ENCODE measurements around the gene OSBPL5.

DNA sequence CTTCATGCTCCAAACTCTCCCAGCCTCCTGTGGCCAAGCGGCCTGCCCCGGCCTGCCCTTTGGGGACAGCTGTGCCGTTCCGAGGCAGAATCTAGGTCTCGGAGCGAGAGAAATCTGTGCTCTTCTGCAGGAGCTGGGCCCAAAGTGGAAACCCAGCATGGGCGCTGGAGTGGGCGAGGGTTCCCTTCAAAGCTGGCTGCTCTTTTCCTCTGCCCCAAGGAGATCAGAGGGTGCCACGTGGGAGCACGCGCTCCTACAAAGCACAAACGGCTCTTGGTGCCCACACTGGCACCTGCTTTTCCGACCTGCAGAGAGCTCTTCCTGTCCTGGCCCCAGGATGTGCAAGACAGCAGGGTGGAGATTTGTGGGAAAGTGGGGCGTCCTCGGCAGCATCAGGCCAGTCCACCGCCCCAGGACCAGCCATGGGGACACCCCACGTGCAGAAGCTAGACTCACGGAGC is 6.9 kb downstream of the OSBPL5 start:
- TF ChIP-seq, protein P1, sequence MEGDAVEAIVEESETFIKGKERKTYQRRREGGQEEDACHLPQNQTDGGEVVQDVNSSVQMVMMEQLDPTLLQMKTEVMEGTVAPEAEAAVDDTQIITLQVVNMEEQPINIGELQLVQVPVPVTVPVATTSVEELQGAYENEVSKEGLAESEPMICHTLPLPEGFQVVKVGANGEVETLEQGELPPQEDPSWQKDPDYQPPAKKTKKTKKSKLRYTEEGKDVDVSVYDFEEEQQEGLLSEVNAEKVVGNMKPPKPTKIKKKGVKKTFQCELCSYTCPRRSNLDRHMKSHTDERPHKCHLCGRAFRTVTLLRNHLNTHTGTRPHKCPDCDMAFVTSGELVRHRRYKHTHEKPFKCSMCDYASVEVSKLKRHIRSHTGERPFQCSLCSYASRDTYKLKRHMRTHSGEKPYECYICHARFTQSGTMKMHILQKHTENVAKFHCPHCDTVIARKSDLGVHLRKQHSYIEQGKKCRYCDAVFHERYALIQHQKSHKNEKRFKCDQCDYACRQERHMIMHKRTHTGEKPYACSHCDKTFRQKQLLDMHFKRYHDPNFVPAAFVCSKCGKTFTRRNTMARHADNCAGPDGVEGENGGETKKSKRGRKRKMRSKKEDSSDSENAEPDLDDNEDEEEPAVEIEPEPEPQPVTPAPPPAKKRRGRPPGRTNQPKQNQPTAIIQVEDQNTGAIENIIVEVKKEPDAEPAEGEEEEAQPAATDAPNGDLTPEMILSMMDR (IDR thresholded peaks at IDR 0.05 in 8 of 11, conservative IDR thresholded peaks at IDR 0.05 in 3 of 11) = no peak
- no peak for TF ChIP-seq POLR2A (IDR thresholded peaks at IDR 0.05)
